Effector CD8-positive, alpha-beta T cell (primary cell): ENCODE measurements around the gene RBM26.

Source experiments
- DNase-seq: peaks from one replicate; lab custom pipeline; 2025; lab: John Stamatoyannopoulos, UW

The RBM26 gene

DNA sequence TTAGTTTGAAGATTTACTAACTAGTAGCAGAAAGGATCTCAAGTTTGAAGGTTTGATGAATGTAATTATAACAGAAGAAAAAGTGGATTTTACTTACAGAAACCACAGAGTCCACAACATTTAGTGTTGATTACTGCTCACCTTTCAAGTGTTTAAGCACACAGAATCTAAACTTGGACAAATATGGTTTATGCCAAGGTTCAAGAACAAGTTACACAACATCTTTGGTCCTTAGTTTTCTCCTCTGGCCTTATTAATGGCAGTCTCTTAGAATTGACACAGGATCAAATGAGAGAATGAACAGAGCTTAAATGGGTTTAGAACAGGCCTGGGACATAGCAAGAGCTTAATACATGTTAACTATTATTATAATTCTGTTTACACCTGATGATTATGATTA lies 133.0 kb downstream of the RBM26 start:
- DNase-seq = no peak

- no peak for DNase-seq
Measured at GRCh38 chr13:79271616-79272015, 134.4 kb downstream of the RBM26 start.

DNA sequence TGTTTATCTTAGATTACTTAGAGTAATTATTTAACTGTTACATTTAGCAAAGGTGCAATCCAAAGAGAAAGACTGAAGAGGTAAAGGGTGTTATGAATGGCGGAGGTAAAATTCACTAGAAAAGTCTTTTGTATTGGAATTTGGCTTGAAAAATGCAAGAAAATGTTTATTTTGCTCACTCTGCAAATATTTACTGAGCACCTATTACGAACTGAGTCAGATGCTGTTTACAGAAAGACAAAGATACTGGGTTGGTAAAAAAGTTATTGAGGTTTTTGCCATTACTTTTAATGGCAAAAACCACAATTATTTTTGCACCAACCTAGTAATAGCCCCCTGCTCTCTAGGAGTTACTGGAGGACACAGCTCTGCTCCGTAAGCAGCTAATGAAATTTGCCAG lies 135.2 kb downstream of the RBM26 start:
- no peak for DNase-seq
